Measurements from ENCODE around the gene PEX16.

PEX16 gene

GRCh38 chr11:45949992-45950407 is 32.3 kb upstream of the PEX16 start:
- TF ChIP-seq POLR2AphosphoS5 (IDR thresholded peaks at IDR 0.05; ENCODE audit: low read depth, low read length): no peak
- no peak for TF ChIP-seq FOXP2 (optimal IDR thresholded peaks at IDR 0.05; ENCODE audit: borderline replicate concordance, extremely low read depth, extremely low read length, insufficient read depth)
- TF ChIP-seq SIN3A (IDR thresholded peaks at IDR 0.05; ENCODE audit: borderline replicate concordance, insufficient read depth, low read length): no peak
- no peak for TF ChIP-seq TAF1 (IDR thresholded peaks at IDR 0.05; ENCODE audit: borderline replicate concordance, insufficient read depth, low read length)
- TF ChIP-seq REST (IDR thresholded peaks at IDR 0.05; ENCODE audit: insufficient read depth in 1 of 2, low read depth in 2 of 2, low read length in 2 of 2): no peak

- TF ChIP-seq TAF1 (IDR thresholded peaks at IDR 0.05; ENCODE audit: borderline replicate concordance, insufficient read depth, low read length) (no peak), POLR2AphosphoS5 (IDR thresholded peaks at IDR 0.05; ENCODE audit: low read depth, low read length) (no peak), REST (IDR thresholded peaks at IDR 0.05; ENCODE audit: insufficient read depth in 1 of 2, low read depth in 2 of 2, low read length in 2 of 2) (no peak), FOXP2 (optimal IDR thresholded peaks at IDR 0.05; ENCODE audit: borderline replicate concordance, extremely low read depth, extremely low read length, insufficient read depth) (no peak), SIN3A (IDR thresholded peaks at IDR 0.05; ENCODE audit: borderline replicate concordance, insufficient read depth, low read length) (no peak)
Measured at GRCh38 chr11:45948356-45948755, 30.7 kb upstream of the PEX16 start.

GRCh38 chr11:45947885-45948284 is 30.2 kb upstream of the PEX16 start:
- TF ChIP-seq REST (IDR thresholded peaks at IDR 0.05; ENCODE audit: insufficient read depth in 1 of 2, low read depth in 2 of 2, low read length in 2 of 2): no peak
- TF ChIP-seq SIN3A (IDR thresholded peaks at IDR 0.05; ENCODE audit: borderline replicate concordance, insufficient read depth, low read length): no peak
- TF ChIP-seq FOXP2 (optimal IDR thresholded peaks at IDR 0.05; ENCODE audit: borderline replicate concordance, extremely low read depth, extremely low read length, insufficient read depth): no peak
- TF ChIP-seq POLR2AphosphoS5 (IDR thresholded peaks at IDR 0.05; ENCODE audit: low read depth, low read length): no peak
- no peak for TF ChIP-seq TAF1 (IDR thresholded peaks at IDR 0.05; ENCODE audit: borderline replicate concordance, insufficient read depth, low read length)

- no peak for TF ChIP-seq REST (IDR thresholded peaks at IDR 0.05; ENCODE audit: insufficient read depth in 1 of 2, low read depth in 2 of 2, low read length in 2 of 2)
- TF ChIP-seq POLR2AphosphoS5 (IDR thresholded peaks at IDR 0.05; ENCODE audit: low read depth, low read length): no peak
- TF ChIP-seq SIN3A (IDR thresholded peaks at IDR 0.05; ENCODE audit: borderline replicate concordance, insufficient read depth, low read length): no peak
- no peak for TF ChIP-seq FOXP2 (optimal IDR thresholded peaks at IDR 0.05; ENCODE audit: borderline replicate concordance, extremely low read depth, extremely low read length, insufficient read depth)
- TF ChIP-seq TAF1 (IDR thresholded peaks at IDR 0.05; ENCODE audit: borderline replicate concordance, insufficient read depth, low read length): no peak
Measured at GRCh38 chr11:45945397-45945999, 27.8 kb upstream of the PEX16 start.
